Left renal cortex interstitium (tissue), 4 donors: Measurements from ENCODE around the gene PHKG2. TPM values are rescaled to one million over a fixed set of nuclear protein-coding genes. Genes with fewer than 3 reads are reported as not detected.

Experiments used
- DNase-seq, 4 donors: peaks; one replicate each; pipeline ENCODE4 v3.0.0-alpha.2; 2013; ENCODE audit warnings: low read depth in 4 of 4, low spot score in 2 of 4, missing footprints in 1 of 4
- polyA plus RNA-seq, 4 donors: library from polyadenylated mRNA; unstranded; fragments of 120-200 nt; gene quantifications; one replicate each; pipeline ENCODE4 v1.2.1, GENCODE V29; 2013; ENCODE audit not compliant: insufficient read length in 4 of 4

Gene PHKG2
- polyA plus RNA-seq, 4 donors = 22.9 to 44.4 (median 33.9) TPM

- no peak for DNase-seq
These were observed 5.4 kb downstream of the PHKG2 start for GRCh38 chr16:30753596-30753995.

GRCh38 chr16:30755955-30756780 lies 7.9 kb downstream of the PHKG2 start:
- no peak for DNase-seq

- no peak for DNase-seq
These were observed 8.5 kb downstream of the PHKG2 start for GRCh38 chr16:30756781-30757100.

- DNase-seq = no peak
These were observed 9.1 kb downstream of the PHKG2 start for GRCh38 chr16:30757316-30757715.

GRCh38 chr16:30758988-30759491 lies 10.8 kb downstream of the PHKG2 start:
- no peak for DNase-seq

GRCh38 chr16:30760001-30760559 lies 11.9 kb downstream of the PHKG2 start:
- DNase-seq = no peak

- DNase-seq = no peak
These were observed 12.6 kb downstream of the PHKG2 start for GRCh38 chr16:30760577-30761426.

- DNase-seq = no peak
These were observed 13.3 kb downstream of the PHKG2 start for GRCh38 chr16:30761427-30761927.

GRCh38 chr16:30761928-30762902 lies 14.0 kb downstream of the PHKG2 start, which contains the start of the genes CFAP119 and RNF40:
Gene CFAP119, minus strand, starts transcription at chr16:30762062. Its CDS starts 314 bp downstream, at chr16:30761748.
Gene RNF40, plus strand, starts transcription at chr16:30762322. Its CDS starts 224 bp downstream, at chr16:30762546.
- DNase-seq = peak; percentile 86 to 99 (median 96)

- DNase-seq = no peak
These were observed 14.9 kb downstream of the PHKG2 start for GRCh38 chr16:30762991-30763725.

- no peak for DNase-seq
These were observed 15.9 kb downstream of the PHKG2 start for GRCh38 chr16:30764086-30764485.

GRCh38 chr16:30764816-30765465 lies 16.7 kb downstream of the PHKG2 start:
- DNase-seq = no peak

- no peak for DNase-seq
These were observed 18.1 kb downstream of the PHKG2 start for GRCh38 chr16:30766206-30766932.

- no peak for DNase-seq
These were observed 18.7 kb downstream of the PHKG2 start for GRCh38 chr16:30766933-30767284.

- no peak for DNase-seq
These were observed 19.7 kb downstream of the PHKG2 start for GRCh38 chr16:30767767-30768465.

GRCh38 chr16:30768583-30769181 lies 20.5 kb downstream of the PHKG2 start:
- DNase-seq = no peak
